Measurements from ENCODE around the gene PLK3.
"Not testable (repeated sequence)": the region's sequence is repeated elsewhere in the genome, so short reads cannot be mapped to it uniquely, and the experiment has no call there.

PLK3 gene

DNA sequence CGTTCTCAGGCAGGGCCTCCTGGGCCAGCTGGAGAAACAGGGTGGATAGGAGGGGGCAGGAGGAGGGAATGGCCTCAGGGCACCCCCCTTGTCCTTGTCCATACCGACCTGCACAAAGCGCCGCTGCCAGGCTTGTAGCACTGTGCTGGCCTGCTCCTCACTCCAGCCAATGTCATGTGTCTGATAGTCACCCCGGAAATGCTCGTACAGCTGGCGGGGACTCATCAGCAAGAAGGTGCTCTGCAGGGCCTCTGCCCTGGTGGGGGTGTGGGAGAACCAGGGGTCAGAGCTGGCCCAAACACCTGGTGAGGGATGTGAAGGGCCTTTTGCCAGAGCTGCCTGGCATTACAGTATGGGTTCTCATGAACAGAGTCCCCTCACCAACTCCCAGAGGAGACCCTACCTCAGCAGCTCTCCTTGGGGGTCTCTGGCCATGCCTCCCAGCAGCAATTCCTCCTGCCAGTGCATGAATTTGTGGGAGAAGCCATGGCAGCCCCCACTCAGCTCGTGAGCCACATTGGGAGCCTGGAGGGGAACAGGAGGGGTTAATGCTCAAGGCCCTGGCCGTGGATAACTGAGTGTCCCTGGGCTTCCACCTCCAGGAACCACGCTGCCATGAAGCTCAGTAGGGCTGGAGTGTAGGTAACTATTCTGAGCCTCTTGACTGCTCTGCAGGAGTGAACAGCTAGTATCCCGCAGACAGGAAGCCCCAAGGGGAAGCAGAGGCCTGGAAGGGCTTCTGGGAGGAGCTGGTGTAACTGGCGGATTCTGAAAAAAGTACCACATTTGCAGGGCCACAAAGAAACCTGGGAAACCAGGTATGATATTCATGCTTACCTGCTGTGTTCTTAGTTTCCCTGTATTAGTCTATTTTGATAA is 29.6 kb downstream of the PLK3 start:
- no peak for DNase-seq

DNA sequence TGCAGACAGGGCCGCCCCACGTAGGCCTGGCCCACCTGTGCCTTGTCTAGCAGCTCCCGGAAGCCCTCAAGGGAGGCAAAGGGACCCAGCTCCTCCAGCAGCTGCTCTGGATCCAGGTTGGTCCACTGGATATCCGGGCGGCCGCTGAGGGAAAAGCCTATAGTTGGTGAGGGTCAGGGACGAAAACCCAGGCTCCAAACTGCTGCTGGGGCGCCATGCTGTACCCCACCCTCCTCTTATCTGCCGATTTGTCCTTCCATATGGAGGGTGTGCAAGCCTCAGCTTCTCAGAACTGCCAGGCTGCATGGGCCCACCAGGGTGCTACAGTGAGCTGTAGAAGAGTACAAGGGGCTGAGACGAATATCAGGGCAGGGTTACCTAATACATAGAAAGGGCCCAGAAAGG is 30.7 kb downstream of the PLK3 start:
- DNase-seq: peak; percentile 32

DNA sequence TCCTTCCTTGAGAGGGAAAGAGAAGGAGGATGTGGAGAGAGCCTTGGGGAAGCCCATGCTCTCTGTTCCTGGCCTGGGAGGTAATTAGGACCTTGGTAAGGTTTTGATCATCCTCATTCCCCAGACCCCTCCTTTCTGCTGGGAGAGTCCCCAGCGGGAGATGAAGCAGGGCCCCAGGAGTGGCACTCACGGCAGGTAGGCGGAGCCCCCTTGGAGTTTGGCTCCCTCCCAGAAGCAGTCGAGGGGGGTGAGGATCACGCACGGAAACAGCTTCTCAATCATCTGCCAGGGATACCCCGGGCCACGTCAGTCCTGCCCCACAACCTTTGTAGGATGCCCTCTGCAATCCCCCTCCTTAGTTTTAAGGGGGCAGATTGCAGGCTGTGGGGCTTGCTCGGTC is 31.3 kb downstream of the PLK3 start:
- DNase-seq: no peak

DNA sequence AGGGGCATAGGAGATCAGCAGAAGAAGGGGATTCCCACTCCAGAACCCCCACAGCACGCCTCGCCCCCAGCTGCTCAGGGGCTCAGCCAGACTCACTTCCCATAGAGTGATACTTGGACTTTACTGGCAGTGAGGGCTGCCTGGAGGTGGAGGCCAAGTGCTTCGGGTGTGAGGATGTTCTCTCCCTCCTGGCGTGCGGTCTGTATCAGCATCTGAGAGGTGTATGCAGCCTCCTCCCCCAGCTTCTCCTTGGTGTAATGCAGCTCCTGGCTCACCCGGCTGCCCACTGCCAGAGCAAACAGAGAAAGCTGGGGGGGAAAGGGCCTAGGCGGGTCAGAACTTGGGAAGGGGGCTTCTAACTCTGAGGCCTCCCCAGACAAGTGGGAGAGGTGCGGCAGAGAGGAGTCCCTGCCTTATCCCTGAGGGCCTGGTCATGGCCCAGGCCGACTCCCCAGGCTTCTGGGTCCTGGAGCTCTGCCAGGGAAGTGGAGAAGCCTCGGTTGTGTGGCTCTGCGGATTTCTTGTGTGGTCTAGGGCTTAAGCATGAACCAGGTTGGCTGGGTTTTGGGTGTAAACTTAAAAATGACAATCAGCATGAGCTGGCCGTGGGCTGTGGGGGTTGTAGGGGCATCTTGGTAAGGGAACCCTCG is 32.0 kb downstream of the PLK3 start:
- DNase-seq: no peak

DNA sequence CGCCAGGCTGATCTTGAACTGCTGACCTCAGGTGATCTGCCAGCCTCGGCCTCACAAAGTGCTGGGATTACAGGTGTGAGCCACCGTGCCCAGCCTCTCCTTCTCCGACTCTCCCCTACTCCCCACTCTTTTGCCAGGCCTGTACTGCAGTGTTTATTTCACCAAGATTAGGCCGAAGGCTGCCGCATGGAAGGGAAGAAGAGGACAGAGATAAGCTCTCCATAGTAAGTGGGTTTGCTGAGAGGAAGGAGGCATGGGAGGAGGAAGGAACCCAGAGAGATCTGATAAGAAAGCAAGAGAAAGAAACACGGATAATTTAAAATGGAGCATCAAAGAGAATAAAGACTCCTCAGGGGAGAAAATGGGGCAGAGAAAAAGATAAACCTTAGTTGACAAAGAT is 34.2 kb downstream of the PLK3 start:
- DNase-seq: peak; percentile 43

DNA sequence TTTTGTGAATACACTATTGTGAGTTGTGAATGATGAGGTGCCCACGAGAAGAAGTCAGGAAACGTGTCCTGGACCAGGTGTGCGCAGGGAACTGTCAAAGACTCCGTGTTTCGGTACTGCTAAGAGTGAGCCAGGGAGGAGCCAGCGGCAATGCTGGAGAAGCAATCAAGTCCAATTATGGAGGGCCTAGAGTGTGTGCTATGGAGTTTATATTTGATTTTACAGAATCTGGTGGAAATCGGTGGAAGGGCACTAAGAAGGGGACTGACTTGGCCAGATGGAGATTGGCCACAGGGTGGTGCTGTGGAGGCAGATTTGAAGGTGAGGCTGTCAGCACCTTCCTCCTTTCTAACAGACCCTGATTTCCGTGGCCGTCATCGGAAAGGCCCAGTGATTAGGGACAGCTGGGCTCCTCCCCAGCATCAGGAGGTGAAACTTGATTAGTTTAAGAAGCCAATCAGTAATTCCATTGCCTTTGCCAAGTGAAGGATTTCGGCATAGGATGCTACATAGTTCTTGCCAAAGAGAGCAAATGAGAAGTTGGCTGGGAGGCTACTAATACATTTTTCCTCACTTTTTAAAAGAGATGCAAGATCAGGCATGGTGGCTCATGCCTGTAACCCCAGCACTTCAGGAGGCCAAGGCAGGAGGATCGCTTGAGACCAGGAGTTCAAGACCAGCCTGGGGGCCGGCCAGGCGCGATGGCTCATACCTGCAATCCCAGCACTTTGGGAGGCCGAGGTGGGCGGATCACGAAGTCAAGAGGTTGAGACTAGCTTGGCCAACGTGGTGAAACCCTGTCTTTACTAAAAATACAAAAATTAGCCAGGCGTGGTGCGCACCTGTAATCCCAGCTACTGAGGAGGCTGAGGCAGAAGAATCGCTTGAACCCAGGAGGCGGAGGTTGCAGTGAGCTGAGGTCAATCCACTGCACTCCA is 35.8 kb downstream of the PLK3 start:
- peak; percentile 89 for DNase-seq

DNA sequence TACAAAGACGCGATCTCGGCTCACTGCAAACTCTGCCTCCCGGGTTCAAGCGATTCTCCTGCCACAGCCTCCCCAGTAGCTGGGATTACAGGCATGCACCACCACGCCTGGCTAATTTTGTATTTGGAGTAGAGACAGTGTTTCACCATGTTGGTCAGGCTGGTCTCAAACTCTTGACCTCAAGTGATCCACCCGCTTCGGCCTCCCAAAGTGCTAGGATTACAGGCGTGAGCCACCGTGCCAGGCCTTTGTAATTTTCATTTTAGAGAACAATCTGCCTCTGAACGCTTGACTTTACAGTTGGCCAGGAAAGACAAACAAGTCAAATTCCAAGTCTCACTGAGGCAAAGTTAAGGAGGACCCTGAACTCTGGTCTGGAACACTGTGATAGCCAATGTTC is 38.1 kb downstream of the PLK3 start:
- DNase-seq: not testable (repeated sequence)

DNA sequence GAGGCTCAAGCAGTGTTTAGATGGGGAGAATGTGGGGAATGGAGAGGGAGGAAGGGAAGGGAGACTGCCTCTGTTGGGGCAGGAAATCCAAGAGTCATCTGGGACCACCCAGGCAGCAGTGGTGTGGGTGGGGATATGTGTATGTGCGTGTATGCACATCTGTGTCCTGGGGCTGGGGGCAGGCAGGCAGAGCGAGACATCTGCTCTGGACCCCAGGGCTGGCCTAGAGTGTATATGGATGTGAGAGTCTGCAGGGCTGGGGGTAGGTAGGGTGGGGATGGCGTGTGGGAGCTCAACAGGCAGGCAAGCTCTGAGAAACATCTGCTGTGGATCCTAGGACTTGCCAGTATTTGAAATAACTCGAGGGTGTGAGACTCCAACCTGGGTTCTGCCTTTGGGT is 39.4 kb downstream of the PLK3 start:
- no peak for DNase-seq

DNA sequence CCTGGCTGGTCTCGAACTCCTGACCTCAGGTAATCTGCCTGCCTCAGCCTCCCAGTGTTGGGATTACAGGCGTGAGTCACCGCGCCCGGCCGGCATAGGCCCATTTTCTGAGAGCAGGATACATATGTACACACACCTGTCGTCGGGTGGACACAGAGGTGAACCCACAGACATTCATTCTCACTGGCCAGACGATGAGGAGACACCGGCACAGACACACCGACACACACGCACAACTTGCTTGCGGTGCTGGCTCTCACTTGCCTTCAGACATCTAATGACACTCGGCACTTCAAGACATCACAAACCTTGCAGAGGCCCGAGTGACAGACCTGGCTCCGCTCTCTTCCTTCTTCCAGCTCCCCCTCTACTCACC is 42.3 kb downstream of the PLK3 start:
- DNase-seq: no peak

DNA sequence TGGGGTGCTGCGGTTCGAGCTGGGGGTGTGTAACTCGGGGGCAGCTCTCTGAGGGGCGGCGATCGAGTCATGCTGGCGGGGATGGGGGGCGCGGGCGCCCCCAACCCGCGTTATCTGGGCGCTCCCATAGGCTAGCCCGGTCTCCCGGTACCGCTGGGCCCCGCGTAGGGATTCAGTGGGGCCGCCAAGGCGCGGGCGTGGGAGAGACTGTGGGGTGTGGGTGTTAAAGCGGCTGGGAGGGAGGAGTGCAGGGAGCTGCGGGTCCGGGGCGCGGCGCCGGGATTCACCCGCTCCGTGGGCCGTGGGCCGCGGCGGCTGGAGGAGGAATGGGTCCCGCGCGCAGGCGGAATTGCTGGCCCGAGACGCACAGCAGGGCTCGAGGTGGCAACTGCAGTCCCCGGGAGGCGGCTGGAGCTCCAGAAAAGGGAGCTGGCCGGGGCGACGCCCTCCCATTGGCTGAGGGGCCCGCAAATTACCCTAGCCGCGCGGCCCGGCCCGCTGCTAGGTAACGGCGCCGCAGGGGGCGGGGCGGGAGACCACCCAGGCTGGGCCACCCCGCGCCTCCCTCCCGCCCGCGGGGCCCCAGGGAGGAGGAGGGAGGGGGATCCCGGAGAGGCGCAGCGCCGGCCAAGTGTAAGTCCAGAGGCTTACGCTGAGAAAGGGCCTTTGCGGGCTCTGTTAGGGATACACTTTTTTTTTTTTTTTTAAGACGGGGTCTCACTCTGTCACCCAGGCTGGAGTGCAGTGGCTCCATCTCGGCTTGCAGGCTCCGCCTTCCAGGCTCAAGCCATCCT is 42.9 kb downstream of the PLK3 start, which contains the start of gene PTCH2:
Gene PTCH2 (minus strand): TSS at position 392 of the 794 bp plus-strand sequence. CDS start 321 bp downstream, at position 71.
- DNase-seq: peak; percentile 61

DNA sequence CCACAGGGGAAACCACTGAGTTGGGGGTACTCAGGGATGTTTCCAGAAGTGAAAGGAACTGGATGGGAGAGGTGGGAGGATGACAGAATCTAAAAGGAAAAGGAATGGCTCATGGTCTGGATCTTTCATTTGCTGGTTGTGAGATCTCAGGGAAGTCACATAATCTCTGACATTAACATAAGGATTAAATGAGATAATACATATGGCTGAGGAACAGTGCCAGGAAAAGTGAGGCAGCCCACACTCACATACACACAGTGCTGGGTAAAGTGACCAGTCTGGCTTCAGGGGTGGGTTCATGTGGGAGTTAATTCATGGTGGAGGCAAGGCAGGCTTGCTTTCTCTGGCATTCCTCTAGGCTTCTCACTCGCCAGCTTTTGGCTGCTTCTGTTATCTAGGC is 46.8 kb downstream of the PLK3 start:
- no peak for DNase-seq

DNA sequence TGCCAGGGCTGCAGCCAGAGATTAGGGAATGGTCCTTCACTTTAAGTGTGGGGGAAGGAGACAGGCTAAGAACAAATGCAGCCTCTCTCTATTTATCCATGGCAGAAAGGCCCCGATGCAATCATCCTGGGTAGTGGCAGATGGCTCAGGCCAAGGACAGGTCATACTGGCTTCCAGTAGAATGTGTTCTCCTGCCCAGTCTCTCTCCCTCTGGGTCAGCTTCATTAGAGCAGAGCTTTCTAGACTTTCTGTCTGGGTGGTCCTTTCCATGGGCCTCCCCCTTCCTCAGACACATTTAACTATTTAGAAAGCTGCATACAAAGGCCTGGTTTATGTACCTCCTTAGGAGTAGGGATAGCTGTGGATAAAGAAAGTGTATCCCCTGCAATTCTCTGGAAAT is 47.7 kb downstream of the PLK3 start:
- DNase-seq: no peak

DNA sequence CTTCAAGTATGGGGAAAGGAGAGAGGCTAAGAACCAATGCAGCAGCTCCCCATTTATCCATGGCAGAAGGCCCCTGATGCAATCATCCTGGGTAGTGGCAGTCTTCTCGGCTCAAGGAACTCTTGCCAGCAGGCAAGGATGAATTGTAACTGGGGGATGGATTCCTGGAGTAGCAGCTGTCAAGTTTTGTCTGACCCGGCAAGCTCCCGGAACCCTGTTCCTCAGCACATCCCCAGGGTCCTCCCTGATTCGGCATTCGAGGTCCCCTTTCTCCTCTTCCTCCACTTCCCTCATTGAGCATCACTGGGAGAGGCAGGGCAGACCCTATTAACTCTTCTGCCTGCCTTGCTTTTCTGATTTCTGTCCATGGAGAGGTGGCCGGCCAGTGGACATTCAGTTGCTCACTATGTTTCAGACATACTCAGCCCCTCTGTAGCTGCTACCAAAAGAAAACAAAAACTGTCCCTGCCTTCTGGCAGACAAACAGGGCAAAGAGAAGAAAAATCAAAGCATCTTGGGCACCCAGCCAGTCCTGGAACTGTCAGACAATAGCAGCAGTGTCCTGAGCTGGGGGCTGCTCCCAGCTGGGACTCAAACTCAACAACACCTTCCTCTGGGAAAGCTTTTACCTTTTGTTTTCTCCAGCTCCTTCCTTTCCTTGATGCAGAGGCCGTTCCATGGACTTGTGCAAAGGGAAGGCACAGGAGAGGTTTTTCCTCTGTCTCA is 48.4 kb downstream of the PLK3 start:
- no peak for DNase-seq

DNA sequence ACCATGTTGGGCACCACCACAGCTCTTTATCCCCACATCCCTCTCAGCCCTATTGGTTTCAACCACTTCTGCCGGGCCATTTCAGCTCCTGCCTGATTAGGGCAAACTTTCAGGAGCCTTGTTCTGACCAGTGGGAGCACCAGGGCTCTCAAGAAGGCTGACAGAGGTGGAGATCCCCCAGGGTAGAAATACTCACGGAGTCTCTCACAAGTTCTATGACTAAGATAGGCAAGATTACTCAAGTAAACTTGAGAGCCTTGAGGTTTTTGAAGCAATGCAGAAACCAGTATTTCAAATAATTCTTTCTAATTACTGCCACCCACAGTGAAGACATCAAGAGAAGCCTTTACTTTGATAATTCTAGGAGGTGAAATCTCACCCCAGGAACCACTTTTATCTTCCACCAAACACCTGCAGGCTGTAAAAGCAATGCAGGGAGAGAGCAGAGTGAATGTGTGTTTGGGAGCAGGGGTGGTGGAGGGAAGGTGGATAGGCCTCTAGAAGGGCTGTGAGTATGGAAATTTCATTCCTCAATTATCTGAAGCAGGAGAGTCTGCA is 49.5 kb downstream of the PLK3 start:
- no peak for DNase-seq

DNA sequence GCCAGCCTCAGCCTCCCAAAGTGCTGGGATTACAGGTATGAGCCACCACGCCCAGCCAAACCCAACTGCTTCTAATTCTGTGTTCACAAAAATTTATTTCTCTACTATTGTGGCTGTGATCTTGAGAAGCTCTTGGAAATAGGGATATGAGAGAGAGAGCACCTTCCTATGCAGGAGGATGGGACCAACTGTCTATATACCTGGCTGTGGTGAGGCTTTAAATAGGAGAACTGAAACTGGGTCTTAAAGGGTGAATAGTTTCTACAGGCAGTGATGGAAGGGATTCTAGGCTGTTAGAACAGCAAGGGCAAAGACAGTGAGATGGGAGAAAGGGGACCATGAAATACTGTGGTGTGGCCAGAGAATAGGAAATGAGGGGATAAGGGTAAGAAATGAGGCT is 51.1 kb downstream of the PLK3 start:
- DNase-seq: no peak

DNA sequence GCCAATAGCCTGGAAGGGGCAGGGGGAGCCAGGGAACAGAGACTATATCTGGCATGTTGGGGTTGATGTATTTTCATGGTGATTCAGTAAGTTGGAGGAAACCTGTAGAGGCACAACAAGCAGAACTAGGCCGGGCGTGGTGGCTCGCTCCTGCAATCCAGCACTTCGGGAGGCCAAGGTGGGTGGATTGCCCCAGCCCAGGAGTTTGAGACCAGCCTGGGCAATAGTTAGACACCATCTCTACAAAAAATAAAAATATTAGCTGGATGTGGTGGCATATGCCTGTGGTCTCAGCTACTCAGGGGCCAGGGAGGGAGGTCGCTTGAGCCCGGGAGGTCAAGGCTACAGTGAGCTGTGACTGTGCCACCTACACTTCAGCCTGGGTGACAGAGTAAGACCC is 53.0 kb downstream of the PLK3 start:
- DNase-seq: no peak

DNA sequence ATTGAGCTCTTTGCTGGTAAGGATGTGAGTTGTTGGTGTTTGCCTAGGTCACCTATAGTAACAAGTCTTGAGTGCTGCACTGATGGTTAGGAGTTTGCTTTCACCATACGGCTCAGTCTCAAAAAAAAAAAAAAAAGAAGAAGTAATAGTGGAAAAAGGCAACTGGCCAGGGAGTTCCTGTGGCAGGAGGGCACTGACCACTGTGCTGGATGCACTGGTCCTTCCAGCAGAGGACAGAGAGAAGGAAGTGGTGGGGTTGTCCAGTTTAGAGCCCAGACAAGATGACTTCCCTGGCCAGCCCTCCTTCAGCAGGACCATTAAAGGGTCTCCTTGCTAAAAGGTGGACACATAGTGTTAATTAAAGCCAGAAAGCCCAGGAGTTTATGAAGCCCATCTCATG is 54.8 kb downstream of the PLK3 start:
- DNase-seq: no peak
